Measurements from ENCODE around the gene NDUFA8. TPM values are rescaled to one million over a fixed set of nuclear protein-coding genes. Genes with fewer than 3 reads are reported as not detected.
"Not testable (repeated sequence)": the region's sequence is repeated elsewhere in the genome, so short reads cannot be mapped to it uniquely, and the experiment has no call there.

The NDUFA8 gene
- total RNA-seq, 1 experiment from 2014 or later = 84.6 TPM

DNA sequence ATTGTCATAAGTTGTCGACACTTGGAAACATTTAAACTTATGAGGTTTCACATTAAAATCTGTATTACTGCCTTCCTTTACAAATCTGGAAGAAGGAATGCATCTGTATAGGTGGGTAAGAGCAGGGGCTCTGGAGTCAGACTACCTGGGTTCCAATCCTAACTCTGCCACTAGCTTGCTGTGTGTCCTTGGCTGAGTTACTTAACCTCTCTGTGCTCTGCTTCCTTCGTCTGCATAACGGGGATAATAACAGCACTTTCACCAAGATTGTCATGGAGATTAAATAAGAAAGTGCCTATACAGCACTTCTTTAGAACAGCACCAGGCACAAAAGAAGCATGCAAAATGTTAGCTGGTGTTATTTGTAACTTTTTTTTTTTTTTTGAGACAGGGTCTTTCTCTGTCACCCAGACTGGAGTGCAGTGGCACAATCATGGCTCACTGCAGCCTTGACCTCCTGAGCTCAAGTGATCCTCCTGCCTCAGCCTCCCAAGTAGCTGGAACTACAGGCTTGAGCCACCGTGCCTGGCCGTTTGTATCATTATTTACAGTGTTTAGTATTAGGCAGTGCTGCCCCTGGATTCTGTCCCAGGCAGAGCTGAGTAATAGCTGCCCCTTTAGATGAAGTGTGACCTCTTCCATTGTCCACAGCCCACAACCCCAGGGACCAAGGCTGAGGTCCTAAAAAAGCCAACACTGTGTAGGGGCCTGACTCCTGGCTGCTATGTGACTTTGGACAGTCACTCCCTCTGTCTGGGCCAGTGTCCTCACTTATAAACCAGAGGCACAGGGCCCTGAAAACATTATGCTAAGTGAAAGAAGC lies 41.0 kb downstream of the NDUFA8 start:
- no peaks in the 10 kb centered on the region for H3K36me3 ChIP-seq (ENCODE audit: low read depth)
- no peaks in the 10 kb centered on the region for H3K4me1 ChIP-seq (replicated peaks; ENCODE audit: insufficient read depth)
- TF ChIP-seq, protein P1, sequence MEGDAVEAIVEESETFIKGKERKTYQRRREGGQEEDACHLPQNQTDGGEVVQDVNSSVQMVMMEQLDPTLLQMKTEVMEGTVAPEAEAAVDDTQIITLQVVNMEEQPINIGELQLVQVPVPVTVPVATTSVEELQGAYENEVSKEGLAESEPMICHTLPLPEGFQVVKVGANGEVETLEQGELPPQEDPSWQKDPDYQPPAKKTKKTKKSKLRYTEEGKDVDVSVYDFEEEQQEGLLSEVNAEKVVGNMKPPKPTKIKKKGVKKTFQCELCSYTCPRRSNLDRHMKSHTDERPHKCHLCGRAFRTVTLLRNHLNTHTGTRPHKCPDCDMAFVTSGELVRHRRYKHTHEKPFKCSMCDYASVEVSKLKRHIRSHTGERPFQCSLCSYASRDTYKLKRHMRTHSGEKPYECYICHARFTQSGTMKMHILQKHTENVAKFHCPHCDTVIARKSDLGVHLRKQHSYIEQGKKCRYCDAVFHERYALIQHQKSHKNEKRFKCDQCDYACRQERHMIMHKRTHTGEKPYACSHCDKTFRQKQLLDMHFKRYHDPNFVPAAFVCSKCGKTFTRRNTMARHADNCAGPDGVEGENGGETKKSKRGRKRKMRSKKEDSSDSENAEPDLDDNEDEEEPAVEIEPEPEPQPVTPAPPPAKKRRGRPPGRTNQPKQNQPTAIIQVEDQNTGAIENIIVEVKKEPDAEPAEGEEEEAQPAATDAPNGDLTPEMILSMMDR (conservative IDR thresholded peaks at IDR 0.05) = no peak
- TF ChIP-seq EZH2 (IDR thresholded peaks at IDR 0.05; ENCODE audit: low read depth) = no peak
- no peaks in the 10 kb centered on the region for H3K79me2 ChIP-seq (ENCODE audit: low read depth)
- no peak for DNase-seq
- no peak overlapping the region for H3K4me2 ChIP-seq
- H2AFZ ChIP-seq = no peak overlapping the region
- H4K20me1 ChIP-seq (ENCODE audit: insufficient read depth) = no peaks in the 10 kb centered on the region
- H3K9me3 ChIP-seq (ENCODE audit: insufficient read depth, low read depth) = no peaks in the 10 kb centered on the region
- no peak overlapping the region for H3K27ac ChIP-seq
- intact Hi-C loops (cut with micrococcal nuclease; ENCODE audit: unreplicated experiment) = no loop called here
- H3F3A ChIP-seq (ENCODE audit: insufficient read depth, low read depth) = no peaks in the 10 kb centered on the region
- peaks cover 20% of the 10 kb centered on the region for H3K27me3 ChIP-seq (ENCODE audit: insufficient read depth, low read depth)
- BruUV-seq (replicated peaks) = no TSS peak
- ChIA-PET POLR2A (ENCODE audit: unreplicated experiment) (no interaction called here), CTCF (interaction anchor here (0.5 to 0.9 kb wide), 4 partner anchors 9 to 571 kb away, joined by 3 to 10 read pairs (median 4); no protein-coding TSS in a partner anchor)
- H3K9me2 ChIP-seq (ENCODE audit: insufficient read depth) = no peaks in the 10 kb centered on the region
- H3K4me3 ChIP-seq = no peak overlapping the region

DNA sequence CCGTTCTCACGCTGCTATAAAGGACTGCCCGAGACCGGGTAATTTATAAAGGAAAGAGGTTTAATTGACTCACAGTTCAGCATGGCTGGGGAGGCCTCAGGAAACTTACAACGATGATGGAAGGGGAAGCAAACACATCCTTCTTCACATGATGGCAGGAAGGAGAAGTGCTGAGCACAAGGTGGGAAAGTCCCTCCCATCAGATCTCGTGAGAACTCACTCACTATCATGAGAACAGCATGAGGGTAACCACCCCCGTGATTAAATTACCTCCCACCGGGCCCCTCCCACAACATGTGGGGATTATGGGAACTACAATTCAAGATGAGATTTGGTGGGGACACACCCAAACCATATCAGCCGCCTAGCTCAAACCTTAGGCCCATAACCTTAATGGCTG lies 42.3 kb downstream of the NDUFA8 start:
- H3F3A ChIP-seq (ENCODE audit: insufficient read depth, low read depth); H4K20me1 ChIP-seq (ENCODE audit: insufficient read depth); H3K4me3 ChIP-seq; H3K4me1 ChIP-seq (replicated peaks; ENCODE audit: insufficient read depth); POLR2A ChIA-PET (ENCODE audit: unreplicated experiment); H3K4me2 ChIP-seq; BruUV-seq (replicated peaks); H2AFZ ChIP-seq; intact Hi-C loops (cut with micrococcal nuclease; ENCODE audit: unreplicated experiment); DNase-seq; H3K9me2 ChIP-seq (ENCODE audit: insufficient read depth); H3K27ac ChIP-seq; H3K9me3 ChIP-seq (ENCODE audit: insufficient read depth, low read depth); H3K36me3 ChIP-seq (ENCODE audit: low read depth); H3K79me2 ChIP-seq (ENCODE audit: low read depth); CTCF ChIA-PET: not testable (repeated sequence)
- H3K27me3 ChIP-seq (ENCODE audit: insufficient read depth, low read depth) = peaks cover 32% of the 10 kb centered on the region

DNA sequence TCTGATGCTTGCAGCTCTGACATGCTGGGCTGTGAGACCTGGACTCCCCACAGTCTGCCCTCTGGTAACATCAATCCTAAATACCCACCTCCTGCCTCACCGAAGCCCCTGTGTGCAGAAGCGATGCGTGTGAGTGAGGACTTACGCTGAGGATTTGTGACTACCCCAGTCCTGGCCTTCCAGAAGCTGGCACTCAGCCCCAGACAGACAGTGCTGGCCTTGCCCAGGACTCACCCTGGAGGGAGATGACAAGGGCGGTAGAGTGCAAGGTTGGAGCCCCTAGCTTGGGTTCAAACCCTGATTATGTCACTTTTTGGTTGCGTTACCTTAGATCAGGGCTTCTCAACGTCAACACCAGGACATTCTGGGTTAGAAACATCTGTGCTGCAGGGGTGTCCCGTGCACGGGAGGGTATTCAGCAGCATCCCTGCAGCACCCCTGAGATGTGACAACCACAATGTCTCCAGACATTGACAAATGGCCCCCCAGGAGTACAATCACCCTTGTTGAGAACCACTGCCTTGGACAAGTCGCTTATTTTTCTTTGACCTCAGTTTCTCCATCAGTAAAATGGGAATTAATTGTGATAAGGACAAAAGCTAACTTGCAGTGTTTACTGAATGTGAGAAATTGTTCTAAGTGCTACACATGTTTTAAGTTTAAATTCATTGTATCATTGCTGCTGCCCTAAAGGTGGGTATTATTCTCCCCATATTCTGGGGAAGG lies 43.0 kb downstream of the NDUFA8 start:
- BruUV-seq (replicated peaks) = no TSS peak
- H2AFZ ChIP-seq = no peak overlapping the region
- no peak overlapping the region for H3K27ac ChIP-seq
- H3K79me2 ChIP-seq (ENCODE audit: low read depth) = no peaks in the 10 kb centered on the region
- peaks cover 37% of the 10 kb centered on the region for H3K27me3 ChIP-seq (ENCODE audit: insufficient read depth, low read depth)
- ChIA-PET POLR2A (ENCODE audit: unreplicated experiment) (interaction anchor here (1.0 kb wide), 1 partner anchor 187 kb away, joined by 3 read pairs; no protein-coding TSS in a partner anchor), CTCF (interaction anchor here (1.2 to 1.5 kb wide), 2 partner anchors 8 to 17 kb away, joined by 5 to 6 read pairs; no protein-coding TSS in a partner anchor)
- H3K4me2 ChIP-seq = no peak overlapping the region
- H3K9me3 ChIP-seq (ENCODE audit: insufficient read depth, low read depth) = no peaks in the 10 kb centered on the region
- DNase-seq = no peak
- H3K4me1 ChIP-seq (replicated peaks; ENCODE audit: insufficient read depth) = no peaks in the 10 kb centered on the region
- no peaks in the 10 kb centered on the region for H4K20me1 ChIP-seq (ENCODE audit: insufficient read depth)
- H3K4me3 ChIP-seq = no peak overlapping the region
- H3K9me2 ChIP-seq (ENCODE audit: insufficient read depth) = no peaks in the 10 kb centered on the region
- no peaks in the 10 kb centered on the region for H3F3A ChIP-seq (ENCODE audit: insufficient read depth, low read depth)
- intact Hi-C loops (cut with micrococcal nuclease; ENCODE audit: unreplicated experiment) = no loop called here
- H3K36me3 ChIP-seq (ENCODE audit: low read depth) = no peaks in the 10 kb centered on the region
- TF ChIP-seq, protein P1 (conservative IDR thresholded peaks at IDR 0.05) = no peak
- no peak for TF ChIP-seq EZH2 (IDR thresholded peaks at IDR 0.05; ENCODE audit: low read depth)

Data from PC-9 (cell line).